GM23248 (cell line): Measurements from ENCODE around the gene BSG. TPM values are rescaled to one million over a fixed set of nuclear protein-coding genes. Genes with fewer than 3 reads are reported as not detected.

Experiments used
- DNase-seq: peaks from one replicate; pipeline ENCODE4 v3.0.0-alpha.2; 2015
- H2AFZ ChIP-seq: fragments of 200-600 bp; sonication (generic); 2 replicates; pipeline ENCODE4 v1.6.1; 2016; ENCODE audit warnings: antibody characterized with exemption
- H3F3A ChIP-seq: fragments of 200-600 bp; sonication (generic); 2 replicates; pipeline ENCODE4 v1.6.1; 2016; ENCODE audit warnings: mild to moderate bottlenecking, antibody characterized with exemption, mixed run types; ENCODE audit not compliant: insufficient read depth
- H3K27ac ChIP-seq: fragments of 200-600 bp; sonication (generic); 2 replicates; pipeline ENCODE4 v1.5.1; 2016; ENCODE audit warnings: mild to moderate bottlenecking
- H3K27me3 ChIP-seq: fragments of 200-600 bp; sonication (generic); replicated peaks from 2 replicates; pipeline ENCODE4 v1.6.1; 2016; ENCODE audit warnings: mild to moderate bottlenecking; ENCODE audit not compliant: insufficient read depth
- H3K36me3 ChIP-seq: fragments of 200-600 bp; sonication (generic); 2 replicates; pipeline ENCODE4 v1.6.1; 2016; ENCODE audit warnings: low read depth, mild to moderate bottlenecking
- H3K4me1 ChIP-seq: fragments of 200-600 bp; sonication (generic); 2 replicates; pipeline ENCODE4 v1.6.1; 2016; ENCODE audit warnings: mild to moderate bottlenecking; ENCODE audit not compliant: insufficient read depth
- H3K4me2 ChIP-seq: fragments of 200-600 bp; sonication (generic); one replicate; pipeline ENCODE4 v1.6.1; 2016; ENCODE audit warnings: mild to moderate bottlenecking; ENCODE audit not compliant: unreplicated experiment
- H3K4me3 ChIP-seq: fragments of 200-600 bp; sonication (generic); 2 replicates; pipeline ENCODE4 v1.5.1; 2016; ENCODE audit warnings: mild to moderate bottlenecking
- H3K79me2 ChIP-seq: fragments of 200-600 bp; sonication (generic); 2 replicates; pipeline ENCODE4 v1.6.1; 2016; ENCODE audit warnings: mild to moderate bottlenecking; ENCODE audit not compliant: insufficient read depth
- H3K9ac ChIP-seq: fragments of 200-600 bp; sonication (generic); 2 replicates; pipeline ENCODE4 v1.6.1; 2016; ENCODE audit warnings: mild to moderate bottlenecking
- H3K9me2 ChIP-seq: fragments of 200-600 bp; sonication (generic); 2 replicates; pipeline ENCODE4 v1.6.1; 2016; ENCODE audit warnings: mixed run types, mild to moderate bottlenecking, moderate library complexity; ENCODE audit not compliant: insufficient read depth
- H3K9me3 ChIP-seq: fragments of 200-600 bp; sonication (generic); one replicate; pipeline ENCODE4 v1.6.1; 2017; ENCODE audit warnings: low read depth
- H4K20me1 ChIP-seq: fragments of 200-600 bp; sonication (generic); 2 replicates; pipeline ENCODE4 v1.6.0; 2016; ENCODE audit not compliant: insufficient read depth
- EZH2 ChIP-seq: fragments of 200-600 bp; sonication (generic); IDR thresholded peaks from 2 replicates; pipeline ENCODE4 v1.6.1; 2018; ENCODE audit warnings: antibody characterized with exemption, mild to moderate bottlenecking; ENCODE audit not compliant: insufficient read depth, poor library complexity, severe bottlenecking
- EZH2phosphoT487 ChIP-seq: fragments of 200-600 bp; sonication (generic); IDR thresholded peaks from 2 replicates; pipeline ENCODE4 v1.6.1; 2018; ENCODE audit warnings: antibody characterized with exemption, moderate library complexity, mild to moderate bottlenecking, low read depth; ENCODE audit not compliant: insufficient read depth
- WGBS, 2 experiments: methylation state at CpG; one replicate each; pipeline ENCODE4 v1.1.6; 2015 to 2017; ENCODE audit warnings: low lambda C conversion rate in 2 of 2, low coverage in 1 of 2; ENCODE audit errors: missing lambda C conversion rate in 2 of 2; 5-methylcytosine and 5-hydroxymethylcytosine counted together
- in situ Hi-C: fragments of 300-500 bp; cut with MboI; formaldehyde crosslinking; loops from 2 replicates; pipeline ENCODE4 v1.15.0; 2020
- polyA plus RNA-seq: library from polyadenylated mRNA; unstranded; fragments of >200 nt; fragmentation: Nextera tagmentation; extraction: Ambion mirVana; gene quantifications from 2 replicates; pipeline ENCODE4 v1.2.1, GENCODE V29; 2016
- total RNA-seq: library from RNA; depleted of rRNA; stranded (reverse); fragments of >200 nt; shearing (Covaris generic); gene quantifications from 2 replicates; pipeline ENCODE4 v1.2.3, GENCODE V29; 2014

The BSG gene
- total and polyA plus RNA-seq, 2 experiments from 2014 or later, result 939 to 955 TPM

DNA sequence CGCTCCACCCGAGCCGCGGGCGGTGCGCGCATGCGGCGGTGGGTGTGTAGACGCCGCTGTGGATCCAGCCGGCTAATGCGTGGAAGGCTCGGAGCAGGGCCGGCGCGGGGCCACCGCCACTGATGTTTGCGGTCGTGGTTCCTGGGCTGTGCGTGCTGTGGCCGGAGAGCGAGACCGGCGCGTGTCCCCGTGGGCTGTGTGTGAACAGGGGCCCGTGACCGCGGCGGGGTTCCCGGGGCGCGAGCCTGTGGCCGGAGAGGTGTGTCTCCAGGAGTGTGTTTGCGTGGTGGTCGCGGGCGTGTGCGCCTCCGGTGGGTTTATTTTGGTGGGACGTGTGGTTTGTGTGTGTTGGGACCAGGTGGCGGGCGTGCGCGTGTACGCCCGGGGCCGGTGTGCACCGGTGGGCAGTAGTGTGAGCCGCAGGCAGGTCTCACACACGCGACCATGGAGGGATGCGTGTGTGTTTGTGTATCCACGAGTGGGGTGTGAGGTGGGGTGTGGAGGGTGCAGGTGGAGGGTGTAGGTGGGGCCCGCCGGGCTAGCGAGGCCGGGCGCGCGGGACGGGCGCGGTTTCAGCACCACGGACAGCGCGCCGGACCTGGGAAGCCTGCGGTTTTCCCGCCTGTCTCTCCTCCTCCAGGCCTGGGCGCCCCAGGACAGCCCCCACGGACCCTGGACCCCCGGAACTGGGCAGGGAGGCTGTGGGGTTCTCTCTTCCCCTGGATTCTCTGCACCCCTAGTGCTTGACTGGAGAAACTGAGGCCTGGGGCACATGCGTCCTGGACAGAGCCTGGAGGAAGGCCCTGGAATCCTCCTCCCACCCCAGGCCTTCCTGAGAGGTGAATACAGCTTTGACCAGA is 18.9 kb downstream of the BSG start:
- no peak overlapping the region for H3K27ac ChIP-seq
- TF ChIP-seq EZH2 (no peak), EZH2phosphoT487 (no peak)
- H2AFZ ChIP-seq, result no peak overlapping the region
- no peaks in the 10 kb centered on the region for H3K9me3 ChIP-seq
- 0 out of 2 replicates have a peak, but pooled peaks cover 5% of the 10 kb centered on the region for H3F3A ChIP-seq
- no peaks in the 10 kb centered on the region for H3K36me3 ChIP-seq
- WGBS, 2 experiments, result 29 to 31% methylated on average over 48 to 75 of the region's 75 CpGs
- in situ Hi-C loops, result no loop called here
- peak; percentile 62 for DNase-seq
- no peak overlapping the region for H3K4me3 ChIP-seq
- H3K9me2 ChIP-seq, result no peaks in the 10 kb centered on the region
- no peak overlapping the region for H3K9ac ChIP-seq
- H4K20me1 ChIP-seq, result no peaks in the 10 kb centered on the region
- H3K4me1 ChIP-seq, result peaks cover 9% of the 10 kb centered on the region
- H3K79me2 ChIP-seq, result no peaks in the 10 kb centered on the region
- H3K27me3 ChIP-seq, result no peaks in the 10 kb centered on the region; the same call in 1 of the 2 replicates
- no peak overlapping the region for H3K4me2 ChIP-seq

DNA sequence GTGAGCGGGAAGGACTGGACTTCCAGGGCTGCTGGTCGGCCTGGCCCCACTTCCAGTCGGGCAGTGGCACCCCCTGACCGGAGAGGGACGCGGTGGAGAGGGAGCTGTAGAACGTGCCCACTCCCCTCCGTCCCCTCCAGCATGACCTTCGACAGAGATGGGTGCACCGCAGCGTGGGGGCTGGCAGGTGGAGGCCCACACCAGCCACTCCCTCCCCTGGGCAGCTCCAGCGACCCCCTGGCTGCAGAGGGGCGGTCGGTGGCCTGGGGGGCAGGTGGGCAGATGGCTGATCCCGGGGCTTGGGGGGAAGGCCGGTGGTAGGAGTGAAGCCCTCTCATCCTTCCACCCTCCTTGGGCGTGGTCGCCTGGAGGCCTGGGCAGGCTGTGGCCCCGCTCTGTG is 19.7 kb downstream of the BSG start:
- no peak for DNase-seq
- Histone ChIP-seq H4K20me1 (no peaks in the 10 kb centered on the region), H3K27me3 (no peaks in the 10 kb centered on the region; the same call in 1 of the 2 replicates), H3K9ac (no peak overlapping the region), H3K27ac (no peak overlapping the region), H3F3A (no peaks in the 10 kb centered on the region), H3K79me2 (no peaks in the 10 kb centered on the region), H3K9me2 (no peaks in the 10 kb centered on the region), H3K36me3 (no peaks in the 10 kb centered on the region), H3K4me3 (no peak overlapping the region), H2AFZ (no peak overlapping the region), H3K4me2 (no peak overlapping the region), H3K9me3 (no peaks in the 10 kb centered on the region), H3K4me1 (peaks cover 4% of the 10 kb centered on the region)
- WGBS, 2 experiments, result 76% methylated on average over 16 to 19 of the region's 19 CpGs
- TF ChIP-seq EZH2 (no peak), EZH2phosphoT487 (no peak)
- in situ Hi-C loops, result no loop called here

DNA sequence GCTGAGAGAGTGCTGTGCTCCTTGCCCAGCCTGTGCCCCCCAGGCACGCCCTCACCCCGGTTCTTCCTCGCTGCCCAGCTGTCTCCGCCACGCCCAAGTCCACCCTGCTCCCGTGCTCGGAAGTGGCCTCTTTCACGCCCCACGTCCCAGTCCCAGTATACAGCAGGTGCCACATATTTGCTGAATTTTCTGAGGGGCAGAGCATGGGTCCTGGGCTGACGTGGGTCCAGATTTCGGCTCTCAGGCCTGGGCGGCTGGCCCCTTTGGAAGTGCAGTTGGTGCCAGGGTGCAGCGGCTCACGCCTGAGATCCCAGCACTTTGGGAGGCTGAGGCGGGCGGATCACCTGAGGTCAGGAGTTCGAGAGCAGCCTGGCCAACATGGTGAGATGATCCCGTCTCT is 20.7 kb downstream of the BSG start:
- Histone ChIP-seq H2AFZ (no peak overlapping the region), H4K20me1 (no peaks in the 10 kb centered on the region), H3K9me2 (no peaks in the 10 kb centered on the region), H3K27me3 (no peaks in the 10 kb centered on the region; the same call in 1 of the 2 replicates), H3K4me3 (no peak overlapping the region), H3K36me3 (no peaks in the 10 kb centered on the region), H3K4me1 (no peaks in the 10 kb centered on the region), H3K9me3 (no peaks in the 10 kb centered on the region), H3K9ac (no peak overlapping the region), H3K79me2 (no peaks in the 10 kb centered on the region), H3K27ac (no peak overlapping the region), H3F3A (no peaks in the 10 kb centered on the region), H3K4me2 (no peak overlapping the region)
- in situ Hi-C loops, result no loop called here
- 78 to 79% methylated on average over 17 to 18 of the region's 18 CpGs for WGBS, 2 experiments
- no peak for DNase-seq
- no peak for TF ChIP-seq EZH2phosphoT487
- no peak for TF ChIP-seq EZH2

DNA sequence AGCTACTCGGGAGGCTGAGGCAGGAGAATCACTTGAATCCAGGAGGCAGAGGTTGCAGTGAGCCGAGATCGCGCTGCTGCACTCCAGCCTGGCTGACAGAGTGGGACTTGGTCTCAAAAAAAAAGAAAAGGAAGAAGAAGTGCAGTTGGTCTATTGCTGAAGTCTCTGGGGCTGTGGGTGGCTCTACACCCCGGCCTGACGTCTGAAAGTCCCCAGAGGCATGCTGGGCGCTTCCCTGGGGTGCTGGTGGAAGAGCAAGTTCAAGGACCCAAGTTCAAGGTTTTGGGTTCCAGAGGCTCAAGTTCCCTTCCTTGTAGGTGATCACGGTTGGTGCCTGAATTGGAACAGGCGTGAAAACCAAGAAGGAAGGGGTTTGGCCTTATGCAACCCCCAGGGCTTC is 21.1 kb downstream of the BSG start:
- in situ Hi-C loops, result no loop called here
- H3K9me2 ChIP-seq, result no peaks in the 10 kb centered on the region
- no peaks in the 10 kb centered on the region for H3K36me3 ChIP-seq
- H3K27ac ChIP-seq, result no peak overlapping the region
- DNase-seq, result no peak
- no peaks in the 10 kb centered on the region for H3K79me2 ChIP-seq
- H3K9ac ChIP-seq, result no peak overlapping the region
- 37 to 39% methylated on average over 9 of the region's 9 CpGs for WGBS, 2 experiments
- H3K27me3 ChIP-seq, result no peaks in the 10 kb centered on the region; the same call in 1 of the 2 replicates
- no peaks in the 10 kb centered on the region for H3F3A ChIP-seq
- H3K4me3 ChIP-seq, result no peak overlapping the region
- H3K9me3 ChIP-seq, result no peaks in the 10 kb centered on the region
- H3K4me2 ChIP-seq, result no peak overlapping the region
- H3K4me1 ChIP-seq, result no peaks in the 10 kb centered on the region
- H2AFZ ChIP-seq, result no peak overlapping the region
- TF ChIP-seq EZH2, result no peak
- TF ChIP-seq EZH2phosphoT487, result no peak
- no peaks in the 10 kb centered on the region for H4K20me1 ChIP-seq
